Measurements from ENCODE around the gene TESPA1.
A peak's percentile ranks its signal among the peaks of the same experiment; 100 is the strongest.

The TESPA1 gene

DNA sequence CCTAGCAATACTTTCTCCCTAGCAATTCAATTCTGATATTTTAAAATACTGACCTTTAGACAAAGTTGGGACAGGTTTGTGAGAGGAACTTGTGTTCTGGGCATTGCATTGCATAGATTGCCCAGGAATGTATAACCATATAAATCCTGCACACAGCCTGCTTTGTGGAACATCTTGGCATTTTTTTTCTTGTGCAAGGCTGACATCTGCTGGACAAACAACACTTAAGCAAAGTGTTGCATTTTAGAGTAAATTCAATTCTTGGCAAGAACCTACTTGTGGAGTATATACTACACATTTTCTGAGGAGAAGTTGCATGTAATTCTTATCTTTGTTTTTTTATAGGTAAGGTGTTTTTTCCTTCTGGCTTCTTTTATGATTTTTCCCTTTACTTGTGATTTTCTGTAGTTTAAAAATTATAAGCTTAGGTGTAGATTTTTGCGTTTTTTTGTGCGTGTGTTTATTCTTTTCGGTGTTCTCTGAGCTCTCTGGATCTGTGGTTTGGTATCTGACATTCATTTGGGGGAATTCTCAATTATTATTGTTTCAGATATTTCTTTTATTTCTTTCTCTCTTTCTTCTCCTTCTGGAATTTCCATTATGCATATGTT is 26.4 kb downstream of the TESPA1 start:
- TF ChIP-seq, protein P1, sequence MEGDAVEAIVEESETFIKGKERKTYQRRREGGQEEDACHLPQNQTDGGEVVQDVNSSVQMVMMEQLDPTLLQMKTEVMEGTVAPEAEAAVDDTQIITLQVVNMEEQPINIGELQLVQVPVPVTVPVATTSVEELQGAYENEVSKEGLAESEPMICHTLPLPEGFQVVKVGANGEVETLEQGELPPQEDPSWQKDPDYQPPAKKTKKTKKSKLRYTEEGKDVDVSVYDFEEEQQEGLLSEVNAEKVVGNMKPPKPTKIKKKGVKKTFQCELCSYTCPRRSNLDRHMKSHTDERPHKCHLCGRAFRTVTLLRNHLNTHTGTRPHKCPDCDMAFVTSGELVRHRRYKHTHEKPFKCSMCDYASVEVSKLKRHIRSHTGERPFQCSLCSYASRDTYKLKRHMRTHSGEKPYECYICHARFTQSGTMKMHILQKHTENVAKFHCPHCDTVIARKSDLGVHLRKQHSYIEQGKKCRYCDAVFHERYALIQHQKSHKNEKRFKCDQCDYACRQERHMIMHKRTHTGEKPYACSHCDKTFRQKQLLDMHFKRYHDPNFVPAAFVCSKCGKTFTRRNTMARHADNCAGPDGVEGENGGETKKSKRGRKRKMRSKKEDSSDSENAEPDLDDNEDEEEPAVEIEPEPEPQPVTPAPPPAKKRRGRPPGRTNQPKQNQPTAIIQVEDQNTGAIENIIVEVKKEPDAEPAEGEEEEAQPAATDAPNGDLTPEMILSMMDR (IDR thresholded peaks at IDR 0.05), result peak; percentile 80
- TF ChIP-seq ZFX (IDR thresholded peaks at IDR 0.05; ENCODE audit: borderline replicate concordance), result no peak
- H3K27ac ChIP-seq, result no peak overlapping the region

DNA sequence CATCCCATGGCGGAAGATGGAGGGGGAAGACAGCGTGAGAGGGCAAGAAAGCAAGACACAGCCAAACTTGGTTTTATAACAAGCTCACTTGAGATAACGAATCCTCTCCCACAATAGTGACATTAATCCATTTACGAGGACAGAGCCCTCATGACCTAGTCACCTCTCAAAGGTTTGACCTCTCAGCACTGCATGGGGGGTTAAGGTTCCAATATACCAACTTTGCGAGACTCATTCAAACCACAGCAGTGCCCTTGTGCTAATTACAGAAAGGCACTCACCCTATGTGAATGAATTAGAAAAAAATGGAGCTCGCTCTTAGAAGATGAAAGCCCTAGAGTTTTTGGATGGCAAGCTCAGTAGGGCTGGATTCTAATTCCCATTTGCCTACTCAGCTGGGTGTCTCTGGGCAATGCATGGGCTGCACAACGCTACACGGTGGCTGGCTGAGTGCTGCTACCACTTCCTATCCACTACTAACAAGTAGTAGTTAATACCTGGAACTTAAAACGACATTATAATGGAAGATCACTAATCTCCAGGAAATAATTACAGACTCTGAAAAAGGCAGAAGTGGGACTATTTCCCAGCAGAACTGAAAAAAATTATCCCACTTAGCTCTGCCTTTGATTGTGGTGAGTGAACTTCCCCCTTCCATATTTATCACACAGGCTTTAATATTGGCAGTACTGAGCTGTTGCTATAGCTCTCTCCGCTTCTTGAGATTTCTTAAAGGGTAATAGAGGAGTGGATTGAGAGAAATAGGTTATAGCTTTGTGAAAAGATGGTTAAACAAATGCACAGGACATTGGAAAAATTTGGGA is 27.5 kb downstream of the TESPA1 start:
- TF ChIP-seq, protein P1 (IDR thresholded peaks at IDR 0.05), result no peak
- TF ChIP-seq ZFX (IDR thresholded peaks at IDR 0.05; ENCODE audit: borderline replicate concordance), result no peak
- no peak overlapping the region for H3K27ac ChIP-seq

GRCh38 chr12:54956322-54956721 is 28.2 kb downstream of the TESPA1 start:
- no peak overlapping the region for H3K27ac ChIP-seq
- TF ChIP-seq, protein P1 (IDR thresholded peaks at IDR 0.05), result no peak
- TF ChIP-seq ZFX (IDR thresholded peaks at IDR 0.05; ENCODE audit: borderline replicate concordance), result no peak

GRCh38 chr12:54954801-54955200 is 29.8 kb downstream of the TESPA1 start:
- no peak overlapping the region for H3K27ac ChIP-seq
- no peak for TF ChIP-seq ZFX (IDR thresholded peaks at IDR 0.05; ENCODE audit: borderline replicate concordance)
- TF ChIP-seq, protein P1 (IDR thresholded peaks at IDR 0.05), result no peak

DNA sequence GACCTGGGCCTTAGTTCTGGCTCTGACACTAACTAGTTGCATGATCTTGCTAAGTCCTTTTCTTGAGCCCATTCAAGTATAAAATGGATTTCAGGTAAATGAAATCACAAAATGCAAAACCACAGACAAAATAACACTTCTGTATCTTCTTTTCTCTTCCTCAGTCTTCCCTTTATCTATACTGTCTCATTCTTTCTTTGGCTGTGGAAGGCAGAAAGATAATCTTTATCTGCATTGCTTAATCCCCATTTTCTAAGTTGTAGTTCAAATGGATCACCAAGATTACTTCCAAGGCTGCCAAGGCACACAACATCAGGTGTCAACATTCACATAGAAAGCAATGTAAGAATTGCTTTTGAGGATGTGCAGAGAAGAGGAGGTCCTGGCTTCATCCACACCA is 30.3 kb downstream of the TESPA1 start:
- no peak overlapping the region for H3K27ac ChIP-seq
- TF ChIP-seq ZFX (IDR thresholded peaks at IDR 0.05; ENCODE audit: borderline replicate concordance), result no peak
- TF ChIP-seq, protein P1 (IDR thresholded peaks at IDR 0.05), result no peak

- TF ChIP-seq, protein P1 (IDR thresholded peaks at IDR 0.05), result no peak
- no peak for TF ChIP-seq ZFX (IDR thresholded peaks at IDR 0.05; ENCODE audit: borderline replicate concordance)
- H3K27ac ChIP-seq, result no peak overlapping the region
Measured at GRCh38 chr12:54950071-54950727, 34.4 kb downstream of the TESPA1 start.

Data from 22Rv1 (cell line).